Measurements from ENCODE around the gene TRAPPC8.
A peak's percentile ranks its signal among the peaks of the same experiment; 100 is the strongest.
"Not testable (repeated sequence)": the region's sequence is repeated elsewhere in the genome, so short reads cannot be mapped to it uniquely, and the experiment has no call there.

Gene TRAPPC8, protein sequence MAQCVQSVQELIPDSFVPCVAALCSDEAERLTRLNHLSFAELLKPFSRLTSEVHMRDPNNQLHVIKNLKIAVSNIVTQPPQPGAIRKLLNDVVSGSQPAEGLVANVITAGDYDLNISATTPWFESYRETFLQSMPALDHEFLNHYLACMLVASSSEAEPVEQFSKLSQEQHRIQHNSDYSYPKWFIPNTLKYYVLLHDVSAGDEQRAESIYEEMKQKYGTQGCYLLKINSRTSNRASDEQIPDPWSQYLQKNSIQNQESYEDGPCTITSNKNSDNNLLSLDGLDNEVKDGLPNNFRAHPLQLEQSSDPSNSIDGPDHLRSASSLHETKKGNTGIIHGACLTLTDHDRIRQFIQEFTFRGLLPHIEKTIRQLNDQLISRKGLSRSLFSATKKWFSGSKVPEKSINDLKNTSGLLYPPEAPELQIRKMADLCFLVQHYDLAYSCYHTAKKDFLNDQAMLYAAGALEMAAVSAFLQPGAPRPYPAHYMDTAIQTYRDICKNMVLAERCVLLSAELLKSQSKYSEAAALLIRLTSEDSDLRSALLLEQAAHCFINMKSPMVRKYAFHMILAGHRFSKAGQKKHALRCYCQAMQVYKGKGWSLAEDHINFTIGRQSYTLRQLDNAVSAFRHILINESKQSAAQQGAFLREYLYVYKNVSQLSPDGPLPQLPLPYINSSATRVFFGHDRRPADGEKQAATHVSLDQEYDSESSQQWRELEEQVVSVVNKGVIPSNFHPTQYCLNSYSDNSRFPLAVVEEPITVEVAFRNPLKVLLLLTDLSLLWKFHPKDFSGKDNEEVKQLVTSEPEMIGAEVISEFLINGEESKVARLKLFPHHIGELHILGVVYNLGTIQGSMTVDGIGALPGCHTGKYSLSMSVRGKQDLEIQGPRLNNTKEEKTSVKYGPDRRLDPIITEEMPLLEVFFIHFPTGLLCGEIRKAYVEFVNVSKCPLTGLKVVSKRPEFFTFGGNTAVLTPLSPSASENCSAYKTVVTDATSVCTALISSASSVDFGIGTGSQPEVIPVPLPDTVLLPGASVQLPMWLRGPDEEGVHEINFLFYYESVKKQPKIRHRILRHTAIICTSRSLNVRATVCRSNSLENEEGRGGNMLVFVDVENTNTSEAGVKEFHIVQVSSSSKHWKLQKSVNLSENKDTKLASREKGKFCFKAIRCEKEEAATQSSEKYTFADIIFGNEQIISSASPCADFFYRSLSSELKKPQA (N-terminal part only)

DNA sequence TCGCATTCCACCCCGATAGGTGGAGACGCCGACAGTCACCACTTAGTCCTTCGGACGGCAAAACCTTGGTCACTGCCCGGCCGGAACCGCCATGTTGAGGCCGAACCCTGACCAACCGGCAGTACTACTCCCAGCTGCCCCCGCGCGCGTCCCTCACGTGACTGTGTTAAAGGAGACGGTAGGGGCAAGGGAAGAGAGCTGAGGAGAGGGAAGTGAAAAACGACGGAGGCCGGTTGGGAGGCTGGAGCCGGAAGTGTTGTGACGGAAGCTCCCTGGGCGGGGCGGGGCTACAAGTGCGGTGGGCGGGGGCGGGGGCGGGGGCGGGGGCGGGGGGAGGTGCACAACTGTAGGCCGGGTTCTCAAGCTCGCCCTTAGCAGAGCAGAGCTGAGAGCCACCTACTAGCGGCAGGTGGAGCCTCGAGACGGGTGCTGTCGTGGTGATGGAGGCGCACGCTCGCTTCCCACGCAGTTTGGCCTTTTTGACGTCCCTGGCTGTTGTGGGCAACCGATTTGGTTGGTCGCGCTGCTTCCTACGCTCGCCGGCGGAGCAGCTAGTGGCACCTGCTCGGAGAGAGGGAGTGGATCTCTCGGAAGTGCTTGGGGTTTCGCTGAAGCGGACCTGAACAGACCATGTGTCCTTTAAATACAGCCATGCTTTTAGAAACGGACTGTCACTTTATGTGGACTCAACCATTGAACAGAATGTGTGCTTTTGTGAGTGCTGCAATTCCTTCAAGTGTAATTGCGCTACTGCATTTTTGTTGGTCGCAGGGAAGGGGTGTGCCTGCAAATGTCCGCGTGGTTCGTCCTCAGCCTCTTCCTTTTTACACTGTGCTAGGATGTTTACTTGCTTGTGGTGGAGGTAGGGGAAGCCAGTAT is at the start of gene TRAPPC8:
TSS of gene TRAPPC8 (minus strand) at position 130 of the 879 bp plus-strand sequence. CDS start 364 bp downstream, outside the sequence.
- peak; percentile 98 for DNase-seq

DNA sequence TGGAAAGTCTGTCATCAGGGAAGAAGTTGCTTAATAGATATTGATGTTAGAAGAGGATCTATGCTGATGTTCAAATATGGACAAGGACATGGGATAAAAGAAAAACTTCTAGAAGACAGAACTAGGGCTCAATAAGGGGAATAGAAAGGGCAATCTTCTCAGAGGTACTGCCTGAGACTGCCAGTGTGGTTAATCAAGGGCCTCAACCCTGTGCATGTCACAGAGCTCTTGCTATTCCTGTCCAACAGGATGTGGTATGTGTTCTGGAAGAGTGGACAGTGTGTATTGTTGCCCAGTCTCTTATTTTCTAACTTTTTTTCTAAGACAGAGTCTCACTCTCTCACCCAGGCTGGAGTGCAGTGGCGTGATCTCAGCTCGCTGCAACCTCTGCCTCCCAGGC is 47.9 kb upstream of the TRAPPC8 start:
- no peak for DNase-seq

DNA sequence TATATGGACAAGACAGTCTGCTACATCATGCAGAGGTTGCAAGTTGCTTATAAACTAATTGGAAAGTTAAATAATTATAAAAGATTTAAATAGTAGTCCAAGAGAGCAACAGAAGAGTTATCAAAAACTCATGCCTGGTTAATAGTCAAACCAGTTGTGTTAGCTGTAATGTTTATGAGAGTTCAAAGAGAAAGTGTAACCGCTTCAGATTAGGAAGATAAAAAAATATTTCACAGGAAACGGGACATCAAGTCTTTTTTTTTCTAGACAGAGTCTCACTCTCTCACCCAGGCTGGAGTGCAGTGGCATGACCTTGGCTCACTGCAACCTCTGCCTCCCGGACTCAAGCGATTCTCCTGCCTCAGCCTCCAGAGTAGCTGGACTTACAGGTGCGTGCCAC is 41.0 kb upstream of the TRAPPC8 start:
- DNase-seq, result no peak

DNA sequence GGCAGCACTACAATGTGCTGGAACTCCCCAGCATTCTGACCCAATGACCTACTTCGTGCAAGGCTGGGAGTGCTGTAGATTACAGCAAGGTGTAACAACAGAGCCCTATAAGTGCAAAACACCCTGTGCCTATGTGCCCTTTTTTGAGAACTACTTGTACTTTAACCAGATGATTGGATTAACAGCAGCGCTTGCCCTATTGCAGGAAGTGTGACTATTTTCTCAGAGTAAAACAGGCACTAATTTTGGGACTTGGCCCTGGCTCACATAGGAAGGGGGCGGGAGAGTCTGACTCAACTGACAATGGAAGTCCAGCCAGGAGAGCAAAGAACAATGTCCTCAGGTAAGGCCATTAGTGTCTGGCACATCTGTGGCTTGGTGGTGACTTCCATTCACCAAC is 40.1 kb upstream of the TRAPPC8 start:
- DNase-seq, result no peak

DNA sequence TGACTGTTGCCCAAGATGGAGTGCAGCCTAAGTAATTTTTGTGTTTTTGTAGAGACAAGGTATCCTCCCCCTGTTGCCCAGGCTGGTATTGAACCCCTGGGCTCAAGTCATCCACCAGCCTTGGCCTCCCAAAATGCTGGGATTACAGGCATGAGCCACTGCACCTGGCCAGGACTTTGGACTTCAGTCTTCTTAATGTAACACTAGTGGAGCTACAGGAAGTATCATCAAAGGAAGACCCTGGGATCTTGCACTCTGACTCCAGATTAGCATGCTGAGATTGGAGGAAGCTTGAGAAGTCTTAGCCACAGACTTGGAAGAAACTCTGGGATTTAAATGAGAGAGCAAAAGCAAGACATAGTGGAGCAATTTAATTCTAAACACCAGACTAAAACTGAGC is 37.9 kb upstream of the TRAPPC8 start:
- no peak for DNase-seq

DNA sequence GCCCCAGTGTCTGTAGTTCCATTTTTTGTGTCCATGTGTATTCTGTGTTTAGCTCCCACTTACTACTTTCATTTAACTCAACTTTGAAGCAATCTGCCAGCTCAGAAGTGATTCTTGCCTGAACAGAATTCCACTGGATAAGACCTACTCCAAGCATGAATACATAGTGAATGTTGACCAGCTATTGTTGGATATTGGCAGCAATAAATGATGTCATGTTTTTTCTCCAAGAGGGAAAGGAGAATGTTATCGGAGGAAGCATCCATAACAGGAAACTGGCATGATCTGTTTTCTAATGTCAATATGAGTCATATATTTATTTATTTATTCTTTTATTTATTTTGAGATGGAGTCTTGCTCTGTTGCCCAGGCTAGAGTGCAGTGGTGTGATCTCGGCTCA is 36.8 kb upstream of the TRAPPC8 start:
- DNase-seq, result no peak

DNA sequence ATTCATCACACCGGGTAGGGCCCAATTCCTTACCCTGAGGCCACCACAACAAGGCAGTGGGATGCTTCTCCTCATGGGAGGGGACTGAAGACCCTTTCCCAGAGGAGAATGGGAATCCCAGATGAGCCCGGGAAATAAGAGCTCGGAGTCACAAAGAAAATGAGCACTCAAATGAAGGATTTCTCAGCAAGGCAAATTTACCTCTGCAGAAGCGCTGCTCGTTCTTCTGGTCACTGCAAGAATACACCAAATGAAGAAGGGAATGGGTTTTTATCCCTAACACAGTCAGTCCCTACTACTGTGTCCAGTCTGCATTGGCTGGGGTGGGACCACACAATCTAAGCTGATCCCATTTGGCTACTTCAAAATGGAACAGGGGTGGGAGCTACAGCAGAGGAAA is 35.7 kb upstream of the TRAPPC8 start:
- DNase-seq, result no peak

DNA sequence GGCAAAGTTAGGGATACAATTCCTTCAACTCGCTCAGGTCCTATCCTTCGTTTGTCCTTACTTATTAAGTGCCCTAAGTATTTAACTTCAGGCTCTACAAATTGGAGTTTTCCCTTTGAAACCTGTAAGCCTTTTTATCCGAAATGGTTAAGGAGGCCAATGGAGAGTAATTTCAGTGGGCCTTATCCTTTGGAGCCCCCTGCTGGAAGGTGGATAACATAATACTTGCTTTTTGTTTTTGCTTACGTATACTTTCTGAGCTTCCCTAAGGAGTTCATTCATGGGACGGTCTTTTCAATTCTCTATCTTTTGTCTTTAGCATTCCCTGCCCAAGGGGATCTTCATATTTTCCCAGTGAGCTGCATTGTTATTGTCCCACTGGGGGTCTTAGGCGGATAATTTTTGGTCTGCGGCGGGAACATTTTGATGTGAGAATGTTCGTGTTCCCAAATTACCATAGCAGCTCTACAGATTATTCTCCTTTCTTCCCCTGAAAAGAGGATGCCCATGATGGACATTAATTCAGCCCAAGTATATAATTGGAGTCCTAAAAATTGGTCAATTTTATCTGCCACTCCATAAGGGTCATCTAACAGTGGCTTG is 34.4 kb upstream of the TRAPPC8 start:
- no peak for DNase-seq

DNA sequence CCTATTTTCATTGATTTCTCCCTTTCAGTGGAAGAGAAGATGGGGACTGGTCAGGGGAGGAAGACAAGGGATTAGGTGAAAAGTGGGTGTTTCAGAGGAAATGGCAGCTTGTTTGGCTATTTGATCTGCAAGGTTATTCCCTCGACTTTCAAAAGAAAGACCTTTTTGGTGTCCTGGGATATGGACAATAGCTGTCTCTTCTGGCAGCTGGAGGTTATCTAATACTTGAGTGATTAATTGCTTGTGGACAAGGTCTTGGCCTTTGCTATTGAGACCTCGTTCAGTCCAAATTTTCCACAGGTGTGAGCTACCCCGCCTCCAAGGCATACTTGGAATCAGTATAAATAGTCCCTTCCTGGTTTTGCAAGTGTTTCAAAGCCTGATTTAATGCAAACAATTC is 33.3 kb upstream of the TRAPPC8 start:
- DNase-seq, result no peak

DNA sequence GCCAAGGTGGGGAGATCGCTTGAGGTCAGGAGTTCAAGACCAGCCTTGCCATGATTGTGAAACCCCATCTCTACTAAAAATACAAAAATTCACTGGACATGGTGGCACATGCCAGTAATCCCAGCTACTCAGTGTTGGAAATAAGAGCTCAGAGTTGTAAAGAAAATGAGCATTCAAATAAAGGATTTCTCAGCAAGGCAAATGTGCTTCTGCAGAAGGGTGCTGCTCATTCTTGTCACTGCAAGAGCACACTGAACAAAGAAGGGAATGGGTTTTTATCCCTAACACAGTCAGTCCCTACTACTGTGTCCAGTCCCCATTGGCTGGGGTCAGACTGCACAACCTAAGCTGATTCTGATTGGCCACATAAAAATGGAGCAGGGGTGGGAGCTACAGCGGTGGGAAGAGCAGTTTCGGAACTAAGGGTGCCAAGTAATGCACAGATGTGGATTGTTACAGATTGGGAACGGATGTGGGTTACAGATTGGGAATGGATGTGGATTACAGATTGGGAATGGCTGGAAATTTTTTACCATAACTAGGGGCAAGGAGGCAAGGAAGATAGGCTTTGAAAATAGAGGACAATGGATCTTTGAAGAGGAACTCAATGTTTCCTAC is 31.1 kb upstream of the TRAPPC8 start:
- DNase-seq, result no peak

DNA sequence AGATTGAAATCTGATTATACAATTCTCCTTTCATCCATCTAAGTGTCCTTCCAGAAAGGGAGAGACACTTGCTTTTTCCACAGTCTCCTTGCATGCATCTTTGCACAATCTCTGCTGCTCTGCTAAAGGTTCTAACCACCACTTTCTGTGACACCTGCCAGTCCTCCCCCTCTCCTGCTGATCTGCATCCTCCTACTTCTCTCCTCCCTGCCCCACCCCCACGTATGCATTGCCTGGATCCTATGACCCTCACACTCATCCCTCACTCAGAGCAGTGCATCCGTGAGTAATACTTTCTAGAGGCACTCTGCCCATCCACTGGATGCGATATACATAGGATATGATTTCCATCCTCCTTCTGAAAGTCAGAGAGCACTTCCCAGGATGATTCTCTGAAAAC is 27.7 kb upstream of the TRAPPC8 start:
- no peak for DNase-seq

DNA sequence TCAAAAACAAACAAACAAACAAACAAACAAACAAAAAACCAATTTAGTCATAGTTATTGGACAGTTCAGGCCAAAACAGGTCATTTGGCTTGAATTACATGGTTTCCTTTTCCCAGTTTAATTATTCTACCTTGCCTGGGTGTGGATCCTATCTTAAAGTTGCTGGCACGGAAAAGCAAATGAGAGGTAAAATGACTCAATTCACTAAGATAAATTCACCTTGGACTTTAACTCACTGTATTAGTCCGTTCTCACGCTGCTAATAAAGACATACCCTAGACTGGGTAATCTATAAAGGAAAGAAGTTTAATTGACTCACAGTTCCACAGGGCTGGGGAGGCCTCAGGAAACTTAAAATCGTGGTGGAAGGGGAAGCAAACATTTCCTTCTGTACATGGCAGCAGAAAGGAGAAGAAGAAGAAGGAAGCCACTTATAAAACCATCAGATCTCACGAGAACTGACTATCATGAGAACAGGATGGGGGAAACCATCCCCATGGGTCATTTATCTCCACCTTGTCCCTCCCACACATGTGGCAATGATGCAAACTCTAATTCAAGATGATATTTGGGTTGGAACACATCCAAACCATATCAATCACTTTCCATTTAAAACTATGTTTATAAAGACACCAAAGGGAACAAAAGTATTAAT is 22.5 kb upstream of the TRAPPC8 start:
- no peak for DNase-seq

DNA sequence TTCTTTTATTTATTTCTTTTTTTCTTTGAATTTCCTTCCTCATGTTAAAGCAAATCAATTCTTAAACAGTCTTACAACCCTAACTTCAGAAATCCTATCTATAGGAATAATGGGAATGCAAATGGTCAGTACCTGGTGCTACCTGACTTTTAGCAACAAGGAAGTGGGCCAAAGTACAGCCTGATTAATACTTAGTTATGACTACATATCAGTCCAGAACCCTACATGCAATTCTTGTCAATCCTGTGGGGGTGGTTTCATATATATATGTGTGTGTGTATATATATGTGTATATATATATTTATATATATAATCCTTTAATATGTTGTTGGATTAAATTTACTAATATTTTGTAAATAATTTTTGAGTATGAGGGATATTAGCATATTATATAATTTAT is 14.8 kb upstream of the TRAPPC8 start:
- DNase-seq, result no peak

DNA sequence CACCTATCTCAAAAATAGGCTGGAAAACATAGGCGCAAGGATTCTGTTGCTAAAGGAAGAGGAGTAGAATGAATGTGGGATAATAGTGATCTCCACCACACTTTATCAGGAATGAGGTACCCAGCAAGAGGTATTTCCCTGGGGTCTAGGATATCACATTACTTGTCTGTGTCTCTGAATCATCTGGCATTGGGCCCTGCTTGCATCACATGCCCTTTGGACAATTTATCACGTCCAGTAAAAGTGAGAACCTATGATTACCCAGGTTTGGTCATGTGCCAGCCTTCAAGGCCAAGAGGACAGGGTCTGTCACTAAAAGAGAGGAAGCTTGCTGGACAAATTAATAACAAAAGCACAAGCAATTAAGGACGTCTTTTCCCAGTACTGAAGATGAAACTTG is 11.4 kb upstream of the TRAPPC8 start:
- DNase-seq, result no peak

DNA sequence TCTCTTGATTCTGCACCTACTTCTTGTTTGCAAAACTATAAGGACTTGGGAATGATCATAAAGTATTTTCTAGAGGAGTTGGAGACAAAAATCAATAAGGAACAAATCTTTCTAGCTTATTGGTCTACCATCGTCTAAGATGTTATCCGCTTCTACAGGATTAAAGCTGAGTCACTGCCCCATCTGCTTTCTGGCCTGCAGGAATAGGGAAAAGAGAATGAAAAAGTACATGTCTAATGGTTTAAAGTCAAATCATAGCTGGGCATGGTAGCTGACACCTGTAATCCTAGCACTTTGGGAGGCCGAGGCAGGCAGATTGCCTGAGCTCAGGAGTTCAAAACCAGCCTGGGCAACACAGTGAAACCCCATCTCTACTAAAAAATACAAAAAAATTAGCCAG is 10.8 kb upstream of the TRAPPC8 start:
- not testable (repeated sequence) for DNase-seq

DNA sequence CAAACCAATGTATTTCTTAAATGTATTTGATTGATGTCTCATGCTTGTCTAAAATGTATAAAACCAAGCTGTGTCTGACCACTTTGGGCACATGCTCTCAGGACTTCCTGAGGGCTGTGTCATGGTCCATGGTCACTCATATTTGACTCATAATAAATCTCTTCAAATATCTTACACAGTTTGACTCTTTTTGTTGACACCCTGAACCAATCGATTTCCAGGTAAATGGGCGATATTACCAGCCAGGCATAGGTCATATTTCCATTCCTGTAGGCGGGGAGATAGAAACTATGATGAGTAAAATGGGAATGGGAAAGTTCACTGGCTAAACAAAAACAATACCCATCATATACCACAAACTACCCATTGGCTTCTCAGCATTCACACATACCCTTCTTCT is 9.3 kb upstream of the TRAPPC8 start:
- DNase-seq, result no peak

DNA sequence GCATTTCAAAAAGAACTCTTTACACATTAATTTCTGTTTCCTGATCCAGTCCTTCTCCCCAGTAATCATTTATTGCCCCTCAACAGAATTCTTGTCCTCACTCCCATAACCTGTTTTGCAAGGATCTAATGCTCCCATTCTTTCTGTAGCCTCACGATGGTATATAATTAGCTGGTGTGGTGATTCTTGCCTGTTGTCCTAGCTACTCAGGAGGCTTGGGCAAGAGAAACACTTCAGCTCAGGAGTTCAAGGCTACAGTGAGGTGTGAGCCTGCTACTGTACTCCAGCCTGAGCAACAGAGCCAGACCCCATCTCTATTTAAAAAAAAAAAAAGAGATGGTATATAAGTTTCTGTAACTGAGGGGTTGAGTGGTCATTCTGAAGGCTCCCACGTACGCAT is 7.7 kb upstream of the TRAPPC8 start:
- no peak for DNase-seq

DNA sequence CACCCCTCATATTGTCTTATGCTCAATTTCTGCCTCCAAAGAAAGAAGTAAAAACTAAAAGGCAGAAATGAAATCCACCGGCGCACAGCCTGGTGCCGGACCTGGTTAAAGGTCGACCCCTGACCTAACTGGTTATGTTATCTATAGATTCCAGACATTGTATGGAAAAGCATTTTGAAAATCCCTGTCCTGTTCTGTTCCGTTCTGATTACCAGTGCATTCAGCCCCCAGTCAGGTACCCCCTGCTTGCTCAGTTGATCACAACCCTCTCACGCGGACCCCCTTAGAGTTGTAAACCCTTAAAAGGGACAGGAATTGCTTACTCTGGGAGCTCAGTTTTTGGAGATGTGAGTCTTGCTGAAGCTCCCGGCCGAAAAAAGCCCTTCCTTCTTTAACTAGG is 5.4 kb upstream of the TRAPPC8 start:
- DNase-seq, result not testable (repeated sequence)

DNA sequence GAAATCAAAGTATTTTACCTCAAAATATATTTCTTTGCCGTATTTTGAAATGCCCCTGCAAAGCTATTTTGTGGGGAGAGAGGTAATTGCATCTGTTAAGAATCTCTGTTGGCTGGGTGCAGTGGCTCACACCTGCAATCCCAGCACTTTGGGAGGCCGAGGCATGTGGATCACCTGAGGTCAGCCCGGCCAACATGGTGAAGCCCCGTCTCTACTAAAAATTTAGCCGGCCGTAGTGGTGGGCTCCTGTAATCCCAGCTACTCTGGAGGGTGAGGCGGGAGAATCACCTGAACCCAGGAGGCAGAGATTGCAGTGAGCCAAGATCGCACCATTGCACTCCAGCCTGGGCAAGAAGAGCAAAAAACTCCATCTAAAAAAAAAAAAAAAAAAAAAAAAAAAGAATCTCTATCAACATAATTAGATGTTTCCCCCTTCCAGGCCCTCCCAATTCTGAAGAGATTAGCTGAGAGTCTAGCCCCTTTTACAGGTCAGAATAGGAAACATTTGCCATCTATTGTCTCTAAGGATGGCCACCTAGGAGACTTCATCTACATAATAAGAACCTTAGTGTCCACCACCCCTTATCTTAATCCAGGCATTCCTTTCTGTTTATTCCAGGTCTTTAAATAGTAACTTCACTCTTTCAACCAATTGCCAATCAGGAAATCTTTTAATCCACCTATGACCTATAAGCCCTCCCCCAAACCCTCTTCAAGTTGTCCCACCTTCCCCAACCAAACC is 3.5 kb upstream of the TRAPPC8 start:
- no peak for DNase-seq

All from NCI-H345 (cell line).